GM19240 (cell line): ENCODE results near the gene MAGI1.
"Not testable (repeated sequence)": the region's sequence is repeated elsewhere in the genome, so short reads cannot be mapped to it uniquely, and the experiment has no call there.

Experiments
- DNase-seq: peaks from one replicate; pipeline ENCODE4 v3.0.0; 2011; ENCODE audit warnings: low spot score; ENCODE audit not compliant: insufficient read length

Gene MAGI1

GRCh38 chr3:65907232-65908130 is 131.2 kb downstream of the MAGI1 start:
- DNase-seq: no peak

DNA sequence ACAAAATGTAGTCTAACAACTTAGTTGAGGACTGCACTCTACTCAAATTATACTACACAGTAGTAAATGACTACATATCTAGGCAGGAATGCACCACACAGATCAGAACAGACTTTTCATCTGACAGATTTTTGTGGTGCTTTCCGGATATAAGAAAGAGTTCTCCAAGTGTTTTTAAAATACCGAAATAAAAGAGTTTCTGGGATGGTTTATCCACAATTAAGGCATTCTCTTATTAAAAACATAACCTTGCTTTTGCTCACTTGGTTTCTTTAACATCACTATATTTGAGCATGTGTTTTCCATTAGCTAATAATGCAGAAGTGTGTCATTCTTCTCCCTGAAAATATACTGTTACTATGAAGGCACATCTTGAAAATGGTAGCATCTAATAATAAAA is 132.9 kb downstream of the MAGI1 start:
- no peak for DNase-seq

DNA sequence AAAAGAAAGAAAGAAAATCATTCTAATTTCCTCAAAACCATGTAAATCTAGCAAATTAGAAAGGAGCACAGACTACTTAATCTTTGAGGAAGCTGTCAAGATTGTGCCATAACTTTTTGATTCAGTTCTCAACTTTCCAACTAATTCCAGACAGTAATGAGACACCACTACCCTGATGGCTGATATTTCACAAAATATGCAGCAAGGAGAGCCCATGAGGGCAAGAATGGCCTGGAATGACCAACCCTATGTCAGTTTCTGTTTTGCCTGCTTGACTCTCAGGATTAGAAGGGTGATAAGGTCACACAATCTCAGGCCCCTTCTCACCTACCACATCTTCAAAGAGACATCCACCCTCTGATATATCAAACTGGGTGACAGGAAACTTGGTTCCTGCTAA is 134.7 kb downstream of the MAGI1 start:
- no peak for DNase-seq

- no peak for DNase-seq
These were observed 136.4 kb downstream of the MAGI1 start for GRCh38 chr3:65902304-65902793.

GRCh38 chr3:65901226-65901625 is 137.5 kb downstream of the MAGI1 start:
- no peak for DNase-seq

DNA sequence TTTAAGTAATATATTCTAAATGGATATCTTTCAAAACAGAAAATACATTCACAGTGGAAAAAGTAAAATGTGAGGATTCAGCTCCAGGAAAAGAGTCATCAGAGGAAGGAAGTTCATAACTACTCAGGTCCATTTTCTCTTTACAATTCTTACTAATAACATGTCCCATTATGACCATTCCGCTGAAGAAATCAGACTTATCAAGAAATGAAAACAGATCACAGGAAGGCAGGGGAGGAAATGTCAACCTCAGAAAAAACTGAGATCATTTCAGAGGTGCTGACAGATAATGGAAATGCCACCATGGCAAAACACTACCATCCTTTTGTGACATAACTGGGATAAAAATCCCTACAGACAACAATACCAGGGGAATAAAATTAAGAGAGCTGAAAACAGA is 139.5 kb downstream of the MAGI1 start:
- no peak for DNase-seq

DNA sequence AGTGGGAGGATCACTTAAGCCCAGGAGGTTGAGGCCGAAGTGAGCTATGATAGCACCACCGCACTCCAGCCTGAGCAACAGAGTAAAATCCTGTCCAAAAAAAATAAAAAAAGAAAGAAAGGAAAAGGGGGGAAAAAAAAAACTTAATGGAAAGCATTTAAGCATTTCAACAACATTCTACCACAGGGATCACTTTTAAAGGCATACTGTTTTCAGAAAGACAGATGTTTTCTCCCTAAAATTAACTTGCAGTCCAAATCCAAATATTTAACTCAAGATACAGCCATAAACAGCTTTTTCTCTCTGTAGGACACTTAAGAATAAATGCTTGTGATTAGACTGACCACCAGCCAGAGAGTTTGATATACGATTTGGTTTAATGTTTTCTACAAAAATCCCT is 141.0 kb downstream of the MAGI1 start:
- DNase-seq: no peak

DNA sequence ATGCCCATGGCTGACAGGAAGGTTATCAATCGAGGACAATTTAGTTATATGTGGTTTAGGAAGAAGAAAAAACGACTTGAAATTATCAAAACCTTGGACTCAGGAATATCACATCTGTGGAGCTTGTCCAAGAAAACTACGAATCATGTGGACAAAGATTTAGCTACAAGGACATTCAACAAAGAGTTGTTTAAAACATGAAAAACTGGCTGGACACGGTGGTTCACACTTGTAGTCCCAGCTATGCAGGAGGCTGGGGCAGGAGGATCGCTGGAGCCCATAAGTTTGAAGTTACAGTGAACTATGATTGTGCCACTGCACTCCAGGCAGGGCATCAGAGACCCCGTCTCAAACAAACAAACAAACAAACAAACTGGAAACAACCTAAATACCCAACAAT is 142.4 kb downstream of the MAGI1 start:
- no peak for DNase-seq

GRCh38 chr3:65894679-65895453 is 143.9 kb downstream of the MAGI1 start:
- no peak for DNase-seq

- DNase-seq: no peak
These were observed 144.6 kb downstream of the MAGI1 start for GRCh38 chr3:65894126-65894525.

DNA sequence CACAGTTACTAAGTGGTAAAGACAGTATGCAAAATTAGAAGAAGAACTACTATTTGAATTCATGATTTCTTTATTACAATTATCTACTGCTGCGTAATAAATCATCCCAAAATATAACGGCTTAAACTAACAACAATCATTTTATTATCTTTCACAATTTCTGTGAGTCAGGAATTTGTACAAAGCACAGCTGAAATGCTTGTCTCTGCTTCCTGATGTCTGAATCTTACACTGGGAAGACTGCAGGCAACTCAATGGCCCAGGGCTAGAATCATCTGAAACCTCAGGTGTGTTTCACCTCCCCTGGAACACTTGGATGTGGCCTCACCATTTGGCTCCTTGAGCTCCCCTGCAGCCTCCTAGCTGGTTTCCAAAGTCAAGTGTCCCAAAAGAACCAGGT is 145.1 kb downstream of the MAGI1 start:
- DNase-seq: no peak

GRCh38 chr3:65891477-65891876 is 147.2 kb downstream of the MAGI1 start:
- DNase-seq: not testable (repeated sequence)

GRCh38 chr3:65890328-65890727 is 148.4 kb downstream of the MAGI1 start:
- DNase-seq: no peak

DNA sequence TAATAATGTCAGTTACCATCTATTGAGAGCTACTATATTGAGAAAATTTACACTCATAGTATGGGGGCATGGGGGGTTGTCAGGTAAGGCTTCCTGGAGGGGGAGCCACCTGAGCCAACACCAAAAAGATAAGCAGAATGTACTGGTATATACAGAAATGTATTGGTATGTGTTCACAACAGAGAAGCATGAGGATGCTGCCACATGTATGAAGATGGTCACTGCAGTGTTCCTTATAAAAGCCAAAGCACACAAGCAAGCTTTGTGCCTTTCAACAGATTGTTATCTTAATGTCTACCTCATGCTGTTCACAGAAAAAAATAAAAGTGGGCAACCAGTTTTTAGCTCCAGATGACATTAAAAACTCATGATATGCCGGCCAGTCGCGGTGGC is 149.0 kb downstream of the MAGI1 start:
- DNase-seq: no peak

- no peak for DNase-seq
These were observed 149.6 kb downstream of the MAGI1 start for GRCh38 chr3:65888980-65889706.

- no peak for DNase-seq
These were observed 150.5 kb downstream of the MAGI1 start for GRCh38 chr3:65888196-65888595.

DNA sequence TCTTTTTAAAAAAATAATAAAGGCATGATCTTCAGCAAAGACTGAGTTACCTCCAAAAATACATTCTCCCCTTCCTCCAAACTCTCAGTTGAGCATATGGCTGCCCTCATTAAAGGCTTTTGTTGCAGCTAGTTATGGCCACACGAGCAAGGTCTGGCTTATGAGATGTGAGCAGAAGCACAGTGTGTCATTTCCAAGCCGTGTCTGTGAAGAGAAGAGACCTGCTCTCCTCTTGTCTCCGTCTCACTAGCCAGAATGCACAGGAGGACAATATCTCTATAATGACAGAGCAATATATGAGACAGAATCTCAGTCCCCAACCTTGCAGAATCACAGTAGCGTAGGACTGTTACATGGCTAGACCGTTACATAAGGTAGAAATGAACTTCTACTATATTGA is 152.3 kb downstream of the MAGI1 start:
- no peak for DNase-seq

DNA sequence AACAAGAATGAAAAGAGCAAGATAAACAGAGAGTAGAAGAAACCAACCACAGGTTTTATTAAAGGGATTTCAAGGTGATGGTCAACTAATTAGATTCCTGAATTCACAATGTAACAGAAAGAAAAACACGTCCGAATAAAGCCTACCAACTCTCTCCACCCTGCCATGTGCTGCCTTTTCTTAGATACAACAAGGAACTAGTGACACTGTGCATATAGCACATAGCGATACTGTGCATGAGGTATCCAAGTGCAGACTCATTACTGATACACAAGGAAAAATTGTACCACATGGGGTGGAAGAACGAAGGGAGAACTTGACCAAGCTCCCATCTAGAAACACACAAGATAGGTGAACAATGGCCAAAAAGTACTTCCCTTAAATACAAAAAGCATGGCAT is 154.6 kb downstream of the MAGI1 start:
- DNase-seq: no peak

GRCh38 chr3:65883613-65884012 is 155.1 kb downstream of the MAGI1 start:
- DNase-seq: no peak

GRCh38 chr3:65880350-65880749 is 158.4 kb downstream of the MAGI1 start:
- DNase-seq: no peak

- no peak for DNase-seq
These were observed 159.3 kb downstream of the MAGI1 start for GRCh38 chr3:65879372-65879771.

DNA sequence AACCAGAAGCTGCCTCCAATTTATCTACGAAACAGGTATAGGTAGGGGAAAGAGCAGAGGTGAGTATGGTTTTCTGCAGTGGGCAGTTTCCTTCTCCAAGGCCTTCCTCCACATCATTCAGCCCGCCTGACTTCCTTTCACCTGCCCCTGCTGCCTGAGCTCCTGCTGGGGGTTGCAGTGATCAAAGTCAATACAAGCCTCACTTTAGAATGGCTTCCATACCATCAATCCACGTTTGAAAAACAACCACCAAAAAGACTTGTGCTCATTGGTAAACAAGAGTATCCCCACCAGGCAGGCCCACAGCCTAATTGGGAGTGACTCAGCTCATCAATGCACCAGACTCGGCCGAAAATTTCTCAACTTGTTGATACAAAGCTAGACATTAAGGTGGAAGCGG is 159.9 kb downstream of the MAGI1 start:
- no peak for DNase-seq
